HPDE6-E6E7 (cell line): ENCODE data around the gene PRR11.
"Not testable (repeated sequence)": the region's sequence is repeated elsewhere in the genome, so short reads cannot be mapped to it uniquely, and the experiment has no call there.

ENCODE experiments used
- DNase-seq: peaks from one replicate; pipeline ENCODE4 v3.0.0; 2011; ENCODE audit warnings: missing footprints; ENCODE audit errors: extremely low spot score

PRR11 gene

DNA sequence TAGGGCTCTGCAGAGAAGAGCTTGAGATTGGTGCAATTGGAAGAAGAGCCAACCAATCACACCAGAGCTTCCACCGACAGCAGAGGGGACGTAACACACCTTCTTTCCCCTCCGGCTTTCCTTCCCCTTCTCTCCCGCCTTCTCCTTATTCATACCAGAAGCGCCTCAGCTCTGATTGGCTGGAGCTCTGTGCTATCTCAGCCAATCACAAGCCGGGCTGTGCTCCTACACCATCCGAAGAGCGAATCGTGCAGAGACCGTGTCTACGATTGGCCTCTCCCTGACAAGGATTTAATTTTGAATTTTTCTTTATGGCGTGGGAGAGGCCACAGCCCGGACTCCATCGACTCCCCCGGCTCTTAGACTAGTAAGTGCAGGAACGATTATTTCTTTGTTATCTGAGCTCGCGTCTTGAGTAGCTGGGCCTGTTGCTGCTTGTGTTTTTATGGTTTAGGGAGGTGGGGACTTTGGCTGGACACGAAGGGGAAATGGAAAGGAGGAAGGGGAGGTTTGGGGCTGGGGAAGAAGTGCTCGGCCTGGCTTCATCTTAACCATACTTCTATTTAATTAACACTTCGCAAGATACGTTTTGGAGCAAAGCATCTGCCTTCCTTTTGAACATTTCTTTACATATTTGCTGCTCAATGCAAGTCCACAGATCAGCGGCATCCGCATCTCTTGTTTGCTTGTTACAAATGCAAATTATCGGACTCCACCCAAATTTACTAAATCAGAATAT is at the start of gene PRR11:
TSS of gene PRR11 (plus strand) at position 308 of the 739 bp plus-strand sequence. CDS start 14,007 bp downstream, outside the sequence.
- peak; percentile 95 for DNase-seq

DNA sequence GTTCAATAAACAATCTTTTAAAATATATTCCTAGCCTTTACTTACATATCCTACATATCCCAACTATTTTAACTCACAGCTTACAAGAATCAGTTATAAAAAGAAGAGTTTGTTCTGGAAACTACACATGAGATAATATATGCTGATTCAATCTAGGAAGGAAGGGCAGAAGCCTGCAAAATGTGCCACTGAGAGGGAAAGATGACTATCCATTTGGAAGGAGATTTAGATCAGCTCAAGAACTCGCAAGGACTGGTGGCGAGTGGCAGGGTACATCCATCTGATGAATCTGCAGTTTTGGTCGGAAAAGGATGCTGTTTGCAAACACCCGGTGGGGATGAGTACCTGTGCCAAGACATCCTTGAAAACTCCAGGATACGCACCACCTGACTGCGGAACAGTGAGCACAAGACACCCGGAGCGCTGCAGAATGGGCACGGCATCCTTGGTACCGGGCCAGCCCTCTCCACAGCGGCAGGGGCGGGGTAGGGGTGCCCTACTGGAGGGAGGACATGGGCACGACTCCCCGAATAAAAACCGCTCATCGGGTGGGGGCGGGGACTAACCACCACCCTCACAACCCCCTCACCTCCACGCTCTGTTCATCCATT is 49.6 kb upstream of the PRR11 start:
- DNase-seq = peak; percentile 35

DNA sequence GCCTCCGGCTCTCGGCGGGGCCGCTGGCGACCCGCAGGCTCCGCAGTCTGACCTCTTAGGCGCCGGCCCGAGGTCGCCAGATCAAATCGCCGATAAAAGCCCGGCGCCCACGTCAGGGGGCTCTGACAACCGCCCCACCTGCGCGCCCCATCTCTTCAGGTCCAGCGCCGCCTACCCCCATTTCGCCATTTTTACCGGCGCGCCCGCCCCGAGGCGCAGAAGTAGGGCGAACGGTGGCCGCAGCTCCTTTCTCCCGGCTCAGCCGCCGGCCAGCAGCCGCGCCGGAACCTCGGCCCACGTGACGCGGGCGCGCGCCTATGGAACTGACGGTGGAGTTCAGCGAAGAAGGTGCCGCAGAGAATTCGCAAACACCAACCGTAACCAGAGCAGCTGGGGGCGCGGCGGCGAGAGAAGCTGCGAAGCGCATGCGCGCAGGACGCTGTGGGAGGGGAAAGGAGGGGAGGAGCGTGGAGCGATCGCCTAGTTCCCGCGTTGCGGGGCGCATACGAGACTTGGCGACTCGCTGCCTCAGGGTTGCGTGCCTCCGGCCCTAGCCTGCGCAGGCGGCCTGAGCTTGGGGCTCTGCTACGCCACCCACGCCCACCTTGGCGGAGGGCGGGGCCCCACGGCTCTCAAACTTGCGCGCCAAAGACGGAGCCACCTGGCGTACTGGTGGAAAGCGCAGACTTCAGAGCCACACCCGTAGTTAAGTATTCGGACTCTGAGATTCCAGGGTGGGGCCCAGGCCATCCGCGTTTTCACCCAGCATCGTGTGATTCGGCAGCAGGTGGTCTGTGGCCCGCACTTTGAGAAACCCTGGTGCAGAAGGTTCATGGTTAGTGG is 48.9 kb upstream of the PRR11 start, which contains the start of gene TRIM37:
TSS of gene TRIM37 (minus strand) at position 418 of the 843 bp plus-strand sequence. CDS start 419 bp downstream, outside the sequence.
- DNase-seq = peak; percentile 98

DNA sequence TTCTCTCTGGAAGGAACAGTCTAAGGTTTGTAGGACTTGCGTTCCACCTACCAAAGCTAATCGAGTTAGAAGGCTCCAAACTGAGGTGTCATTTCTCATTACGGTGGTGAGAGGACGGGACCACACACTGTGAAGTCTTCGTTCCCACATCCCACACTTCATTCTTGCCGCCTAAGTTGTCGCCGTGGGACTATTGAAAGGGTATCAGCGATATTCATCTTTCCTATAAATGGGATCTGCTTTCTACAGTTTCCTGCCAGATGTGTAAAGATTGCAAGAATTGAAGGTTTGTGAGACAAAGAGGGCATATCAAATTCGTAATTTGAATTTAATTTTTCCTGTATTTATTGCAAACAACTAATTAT is 48.3 kb upstream of the PRR11 start:
- no peak for DNase-seq

DNA sequence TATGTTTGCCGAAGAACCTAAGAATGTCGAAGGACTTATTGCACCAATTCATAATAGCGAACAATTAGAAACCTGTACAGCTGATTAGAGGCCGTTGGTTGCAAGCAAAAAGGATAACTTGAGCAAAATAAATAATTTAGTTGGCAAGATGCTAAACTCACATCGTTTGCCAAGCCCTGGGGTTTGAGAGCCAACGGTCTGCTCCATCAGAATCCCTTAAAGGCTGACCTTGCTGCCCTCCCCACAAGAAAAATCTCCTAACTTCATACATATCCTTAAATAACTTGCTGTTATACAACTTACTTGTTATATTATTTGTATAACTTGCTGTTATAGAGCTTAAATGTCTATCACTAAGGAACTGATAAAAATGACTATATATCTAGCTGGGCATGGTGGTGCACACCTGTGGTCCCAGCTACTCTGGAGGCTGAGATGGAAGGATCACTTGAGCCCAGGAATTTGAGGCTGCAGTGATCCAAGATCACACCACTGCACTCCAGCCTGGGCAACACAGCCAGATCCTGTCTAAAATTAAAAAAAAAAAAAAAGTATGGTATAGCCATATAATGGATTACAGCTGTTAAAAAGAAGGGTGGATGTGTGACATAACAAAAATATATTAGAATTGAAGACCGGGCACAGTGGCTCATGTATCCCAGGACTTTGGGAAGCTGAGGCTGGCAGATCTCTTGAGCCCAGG is 47.0 kb upstream of the PRR11 start:
- DNase-seq = no peak

DNA sequence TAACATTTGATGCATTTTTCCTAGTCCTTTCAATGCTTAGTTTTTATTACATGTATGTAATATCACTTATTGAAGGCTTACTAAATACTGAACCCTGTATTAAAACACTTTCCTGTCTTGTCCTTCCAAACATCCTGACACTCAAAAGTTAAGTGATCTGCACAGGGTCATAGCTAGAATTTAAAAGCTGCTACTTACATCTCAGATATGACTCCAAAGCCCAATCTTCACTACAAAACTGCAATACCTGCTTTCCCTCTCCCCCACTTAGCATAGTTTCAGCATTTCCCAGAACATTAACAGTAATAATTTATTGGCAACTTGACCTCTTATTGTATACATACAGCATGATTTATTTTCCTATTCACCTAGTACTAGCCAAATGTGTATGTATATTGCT is 44.6 kb upstream of the PRR11 start:
- DNase-seq = no peak

DNA sequence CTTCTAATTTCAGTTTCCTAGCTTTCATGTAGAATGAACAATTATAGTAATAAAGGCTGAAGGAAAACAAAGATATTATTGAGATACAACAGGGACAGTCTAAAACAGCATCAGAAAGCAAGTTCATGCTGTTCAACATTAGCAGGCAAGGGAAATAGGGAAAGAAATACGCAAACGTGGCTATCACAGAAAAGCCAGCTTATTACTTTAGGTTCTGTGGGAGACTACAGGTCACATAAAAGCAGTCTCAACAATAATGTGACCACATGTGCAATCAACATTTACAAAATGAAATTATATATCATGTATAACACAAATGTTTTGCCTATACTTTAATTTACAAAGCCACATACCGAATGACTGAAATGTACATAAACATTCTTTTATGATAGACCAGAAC is 44.0 kb upstream of the PRR11 start:
- DNase-seq = no peak

DNA sequence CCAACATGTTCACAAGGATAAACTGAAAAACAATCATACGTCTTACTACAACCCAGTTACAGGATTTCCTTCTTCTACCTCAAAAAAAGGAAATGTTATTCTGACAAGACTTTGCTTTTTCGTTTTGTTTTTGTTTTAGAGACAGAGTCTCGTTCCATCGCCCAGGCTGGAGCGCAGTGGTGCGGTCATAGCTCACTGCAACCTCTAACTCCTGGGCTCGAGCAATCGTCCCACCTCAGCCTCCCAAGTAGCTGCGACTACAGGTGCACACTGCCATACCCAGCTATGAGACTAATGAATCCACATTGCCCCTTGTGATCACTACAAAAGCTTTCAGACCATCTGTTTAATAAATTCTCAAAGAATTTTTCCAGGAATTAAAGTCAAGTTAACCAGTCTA is 40.1 kb upstream of the PRR11 start:
- DNase-seq = no peak

DNA sequence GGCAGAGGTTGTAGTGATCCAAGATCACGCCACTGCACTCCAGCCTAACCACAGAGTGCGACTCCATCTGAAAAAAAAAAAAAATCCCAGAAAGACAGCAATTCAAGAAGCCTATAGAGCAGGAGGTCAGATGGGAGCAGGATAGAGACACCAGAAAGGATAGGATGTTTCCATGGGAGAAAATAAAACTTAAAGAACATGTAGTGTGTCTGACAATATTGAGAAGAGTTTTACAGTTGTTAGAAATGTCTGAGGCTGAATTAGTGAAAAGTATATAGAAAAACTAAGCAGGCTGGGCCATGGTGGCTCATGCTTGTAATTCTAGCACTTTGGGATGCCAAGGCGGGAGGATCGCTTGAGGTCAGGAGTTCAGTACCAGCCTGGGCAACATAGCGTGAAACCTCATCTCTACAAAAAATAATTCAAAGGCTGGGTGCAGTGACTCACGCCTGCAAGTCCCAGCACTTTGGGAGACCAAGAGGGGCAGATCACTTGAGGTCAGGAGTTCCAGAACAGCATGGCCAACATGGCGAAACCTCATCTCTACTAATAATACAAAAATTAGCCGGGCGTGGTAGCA is 33.6 kb upstream of the PRR11 start:
- DNase-seq = no peak

DNA sequence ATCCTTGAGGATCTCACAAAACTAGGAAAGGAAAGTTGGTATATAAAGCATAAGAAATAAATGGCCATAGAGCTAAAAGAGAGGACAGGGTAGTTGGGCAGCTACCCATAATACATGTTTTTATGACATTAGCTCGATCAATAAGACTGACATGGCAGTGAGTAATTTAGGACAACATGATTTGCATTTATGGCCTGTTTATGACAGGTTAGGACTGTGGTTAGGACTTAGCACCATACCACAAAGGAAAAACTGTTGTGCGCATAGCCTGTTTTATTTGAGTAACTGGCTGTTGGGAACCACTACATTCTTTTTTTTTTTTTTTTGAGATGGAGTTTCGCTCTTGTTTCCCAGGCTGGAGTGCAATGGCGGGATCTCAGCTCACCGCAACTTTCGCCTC is 30.9 kb upstream of the PRR11 start:
- DNase-seq = no peak

DNA sequence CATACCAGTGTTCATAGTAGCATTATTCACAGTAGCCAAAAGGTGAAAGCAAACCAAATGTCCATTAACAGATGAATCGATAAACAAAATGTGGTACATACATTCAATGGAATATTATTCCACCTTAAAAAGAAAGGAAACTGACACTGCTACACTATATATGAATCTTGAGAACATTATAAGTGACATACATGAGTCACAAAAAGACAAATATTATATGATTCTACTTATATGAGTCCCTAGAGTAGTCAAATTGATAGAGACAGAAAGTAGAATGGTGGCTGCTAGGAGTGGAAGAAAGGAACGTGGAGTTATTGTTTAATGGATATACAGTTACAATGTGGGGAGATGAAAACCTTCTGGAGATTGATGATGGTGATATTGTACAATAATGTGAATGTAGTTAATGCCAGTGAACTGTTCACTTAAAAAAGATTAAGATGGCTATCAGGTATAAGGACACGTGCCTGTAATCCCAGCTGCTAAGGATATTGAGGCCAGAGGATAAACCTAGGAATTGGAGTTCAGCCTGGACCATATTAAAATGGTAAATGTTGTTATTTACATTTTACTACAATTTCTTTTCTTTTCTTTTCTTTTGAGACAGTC is 28.6 kb upstream of the PRR11 start:
- no peak for DNase-seq

DNA sequence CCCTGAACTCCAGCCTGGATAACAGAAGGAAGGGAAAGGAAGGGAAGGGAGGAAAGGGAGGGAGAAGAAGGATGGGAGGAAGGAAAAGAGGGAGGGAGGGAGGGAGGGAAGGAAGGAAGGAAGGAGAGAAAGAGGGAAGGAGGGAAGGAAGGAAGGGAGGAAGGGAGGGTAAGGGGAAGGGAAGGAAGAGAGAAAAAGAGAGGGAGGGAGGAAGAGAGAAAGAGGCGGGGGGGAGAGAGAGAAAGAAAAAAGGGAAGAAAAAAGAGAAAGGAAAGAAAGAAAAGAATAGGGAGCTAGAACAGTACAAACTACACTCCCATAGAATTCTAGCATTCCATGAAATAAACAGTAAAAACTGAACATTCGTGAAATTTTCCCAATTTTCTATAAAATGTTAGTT is 25.7 kb upstream of the PRR11 start:
- no peak for DNase-seq

DNA sequence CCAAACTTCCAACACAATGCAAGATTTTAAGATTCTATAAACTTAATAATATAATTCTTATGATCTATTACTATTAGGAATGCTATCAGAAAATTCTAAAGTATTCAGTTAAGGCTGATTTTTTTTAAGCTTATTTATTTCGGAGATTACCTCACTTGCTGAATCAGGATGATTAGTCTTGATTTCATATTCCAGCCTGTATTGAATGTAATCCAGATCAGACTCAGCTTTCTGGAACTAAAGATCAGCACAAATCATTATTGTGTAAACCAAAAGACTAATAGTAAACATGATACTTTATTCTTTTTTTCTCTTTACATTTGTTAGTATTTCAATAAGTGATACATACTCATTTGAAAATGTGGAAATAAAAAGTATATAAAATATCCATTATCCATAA is 24.4 kb upstream of the PRR11 start:
- no peak for DNase-seq

DNA sequence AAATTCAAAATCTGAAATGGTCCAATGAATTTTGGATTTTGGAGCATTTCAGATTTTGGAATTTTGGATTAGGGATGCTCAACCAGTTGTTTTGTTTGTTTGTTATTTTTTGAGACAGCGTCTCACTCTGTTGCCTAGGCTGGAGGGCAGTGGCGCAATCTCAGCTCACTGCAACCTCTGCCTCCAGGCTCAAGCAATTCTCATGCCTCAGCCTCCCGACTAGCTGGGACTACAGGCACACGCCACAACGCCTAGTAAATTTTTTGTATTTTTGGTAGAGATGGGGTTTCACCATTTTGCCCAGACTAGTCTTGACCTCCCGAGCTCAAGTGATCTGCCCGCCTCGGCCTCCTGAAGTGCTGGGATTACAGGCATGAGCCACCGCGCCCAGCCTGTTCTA is 17.2 kb upstream of the PRR11 start:
- DNase-seq = not testable (repeated sequence)

DNA sequence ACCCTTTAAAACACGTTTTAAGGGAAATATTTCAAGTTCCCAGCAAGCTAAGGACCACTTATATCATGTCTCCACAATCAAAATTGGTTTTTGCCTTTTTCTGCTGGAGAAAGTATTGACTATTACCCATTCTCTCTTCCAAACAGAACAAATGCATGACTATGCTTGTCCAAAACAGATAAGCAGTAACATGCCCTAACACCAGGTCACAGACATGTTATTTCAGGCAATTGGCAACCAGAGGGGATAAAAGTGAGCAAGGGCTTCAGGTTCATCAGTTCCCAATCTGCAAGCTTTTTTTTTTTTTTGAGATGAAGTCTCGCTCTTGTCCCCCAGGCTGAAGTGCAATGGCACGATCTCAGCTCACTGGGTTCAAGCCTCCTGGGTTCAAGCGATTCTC is 15.6 kb upstream of the PRR11 start:
- peak; percentile 41 for DNase-seq

DNA sequence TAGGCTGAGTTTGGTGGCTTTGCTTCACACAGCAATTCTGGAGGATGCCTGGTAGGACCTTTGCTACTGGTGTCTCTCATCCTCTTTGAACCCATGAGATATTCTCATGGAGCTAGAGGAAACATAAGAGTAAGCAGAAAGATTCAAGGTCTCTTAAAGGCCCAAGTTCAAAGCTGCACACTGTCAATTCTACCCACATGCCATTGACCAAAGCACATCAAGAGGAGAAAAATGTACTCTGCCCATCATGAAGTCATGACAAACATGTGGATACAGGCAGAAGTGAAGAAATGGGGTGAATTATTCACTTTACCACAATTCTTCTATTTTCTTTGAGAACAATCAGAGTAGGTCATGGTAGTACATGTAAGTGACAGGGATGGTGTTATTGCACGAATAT is 13.7 kb upstream of the PRR11 start:
- DNase-seq = peak; percentile 28

DNA sequence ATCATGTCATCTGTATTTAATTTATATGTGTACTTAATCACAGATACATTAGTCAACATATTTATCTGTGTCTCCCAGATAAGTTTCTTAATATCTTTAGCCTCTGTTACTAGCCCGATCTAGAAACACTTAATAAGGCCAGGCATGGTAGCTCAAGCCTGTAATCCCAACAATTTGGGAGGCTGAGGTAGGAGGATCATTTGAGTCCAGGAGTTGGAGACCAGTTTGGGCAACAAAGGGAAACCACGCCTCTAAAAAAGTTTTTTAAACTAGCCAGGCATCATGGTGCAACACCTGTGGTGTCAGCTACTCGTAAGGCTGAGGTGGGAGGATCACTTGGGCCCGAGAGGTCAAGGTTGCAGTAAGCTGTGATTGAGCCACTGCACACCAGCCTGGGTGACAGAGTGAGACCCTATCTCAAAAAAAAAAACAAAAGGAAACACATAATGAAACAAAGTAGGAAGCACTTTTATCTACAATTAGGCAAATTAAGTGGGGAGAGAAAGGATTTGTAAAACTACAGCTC is 9.9 kb upstream of the PRR11 start:
- DNase-seq = no peak

DNA sequence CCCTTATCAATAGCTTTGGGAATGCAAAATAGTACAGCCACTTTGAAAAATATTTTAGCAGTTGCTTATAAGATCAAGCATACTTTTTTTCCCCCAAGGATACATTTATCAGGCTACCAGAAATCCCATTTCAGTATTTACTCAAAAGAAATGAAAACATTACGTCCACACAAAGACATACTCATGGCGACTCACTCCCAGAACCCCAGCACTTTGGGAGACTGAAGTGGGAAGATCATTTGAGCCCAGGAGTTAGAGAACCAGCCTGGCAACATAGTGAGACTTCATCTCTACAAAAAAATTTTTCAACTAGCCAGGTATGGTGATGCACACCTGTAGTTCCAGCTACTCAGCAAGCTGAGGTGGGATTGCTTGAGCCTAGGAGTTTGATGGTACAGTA is 6.5 kb upstream of the PRR11 start:
- DNase-seq = no peak

DNA sequence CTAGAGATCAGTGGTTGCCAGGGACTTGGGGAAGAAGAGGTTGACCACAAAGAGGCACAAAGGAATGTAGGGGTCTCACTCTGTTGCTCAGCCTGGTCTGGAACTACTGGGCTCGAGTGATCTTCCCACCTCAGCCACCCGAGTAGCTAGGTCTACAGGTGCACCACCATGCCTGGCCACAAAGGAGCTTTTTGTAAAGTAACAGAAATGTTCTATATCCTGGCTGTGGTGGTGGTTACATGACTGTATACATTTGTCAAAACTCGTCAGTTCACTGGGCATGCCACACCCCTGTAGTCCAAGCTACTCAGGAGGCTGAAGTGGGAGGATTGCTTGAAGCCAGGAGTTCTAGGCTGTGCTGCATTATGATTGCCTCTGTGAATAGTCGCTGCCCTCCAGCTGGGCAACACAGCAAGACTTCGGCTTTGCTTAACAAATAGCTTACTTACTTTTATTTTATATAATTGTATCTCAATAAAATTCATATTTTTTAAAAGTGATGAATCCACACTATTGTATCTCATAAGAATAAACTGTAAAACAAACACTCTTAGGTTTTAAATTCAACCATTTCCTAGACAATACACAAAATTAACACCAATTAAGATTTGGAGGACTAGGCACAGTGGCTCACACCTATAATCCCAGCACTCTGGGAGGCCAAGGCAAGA is 5.6 kb upstream of the PRR11 start:
- DNase-seq = no peak

DNA sequence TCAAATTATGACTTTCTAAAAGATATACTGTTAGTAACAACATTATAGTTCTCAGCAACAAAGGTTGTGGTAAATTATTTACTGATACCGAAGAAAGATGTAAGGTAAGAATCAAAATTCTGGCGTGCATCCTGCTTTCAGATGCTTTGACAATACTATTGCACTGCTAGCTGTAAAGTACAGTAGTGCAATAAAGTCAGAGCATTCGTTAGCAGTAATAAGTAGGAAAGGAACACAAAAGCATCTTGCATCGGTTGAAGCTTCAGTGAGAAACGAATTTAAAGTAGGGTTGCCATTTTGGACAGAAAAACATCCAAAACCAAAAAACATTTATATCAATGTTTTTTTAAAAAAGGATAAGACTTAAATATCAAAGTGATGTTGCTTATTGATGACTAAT is 4.5 kb upstream of the PRR11 start:
- DNase-seq = no peak
